OCI-LY1 (cell line): ENCODE data around the gene SRBD1.

Source experiments
- H2AFZ ChIP-seq: fragments of 200-600 bp; sonication (generic), shearing (Covaris generic); 2 replicates; pipeline ENCODE4 v1.6.0; 2014; ENCODE audit warnings: antibody characterized with exemption, mild to moderate bottlenecking, low read length
- H3F3A ChIP-seq: fragments of 200-600 bp; sonication (generic), shearing (Covaris generic); 2 replicates; pipeline ENCODE4 v1.6.0; 2014; ENCODE audit warnings: mild to moderate bottlenecking, antibody characterized with exemption, low read length, moderate library complexity; ENCODE audit not compliant: insufficient read depth
- H3K27ac ChIP-seq: fragments of 200-600 bp; sonication (generic); 2 replicates; pipeline ENCODE4 v1.5.1; 2014; ENCODE audit warnings: low read length, mixed run types, mild to moderate bottlenecking, low read depth; ENCODE audit not compliant: poor library complexity, severe bottlenecking
- H3K27me3 ChIP-seq: fragments of 200-600 bp; sonication (generic); 2 replicates; pipeline ENCODE4 v1.6.0; 2014; ENCODE audit warnings: antibody characterized with exemption, mild to moderate bottlenecking, low read length, moderate library complexity; ENCODE audit not compliant: insufficient read depth
- H3K36me3 ChIP-seq: fragments of 200-600 bp; sonication (generic); 2 replicates; pipeline ENCODE4 v1.6.1; 2014; ENCODE audit warnings: mild to moderate bottlenecking, antibody characterized with exemption, low read length, moderate library complexity, mixed read lengths; ENCODE audit not compliant: insufficient read depth
- H3K4me1 ChIP-seq: fragments of 200-600 bp; sonication (generic); 2 replicates; pipeline ENCODE4 v1.5.1; 2014; ENCODE audit warnings: mild to moderate bottlenecking, low read length, moderate library complexity; ENCODE audit not compliant: insufficient read depth, severe bottlenecking
- H3K4me2 ChIP-seq: fragments of 200-600 bp; sonication (generic), shearing (Covaris generic); 2 replicates; pipeline ENCODE4 v1.6.1; 2014; ENCODE audit warnings: low read length
- H3K4me3 ChIP-seq: fragments of 200-600 bp; sonication (generic); 2 replicates; pipeline ENCODE4 v1.5.1; 2014; ENCODE audit warnings: low read length, low read depth, mild to moderate bottlenecking, mixed read lengths; ENCODE audit not compliant: poor library complexity, severe bottlenecking
- H3K79me2 ChIP-seq: fragments of 200-600 bp; shearing (Covaris generic); 2 replicates; pipeline ENCODE4 v1.6.1; 2016; ENCODE audit warnings: mixed run types, low read length, mixed read lengths; ENCODE audit not compliant: insufficient read depth
- H3K9ac ChIP-seq: fragments of 200-600 bp; sonication (generic), shearing (Covaris generic); 2 replicates; pipeline ENCODE4 v1.6.1; 2014; ENCODE audit warnings: mild to moderate bottlenecking, low read length, mixed read lengths
- H3K9me2 ChIP-seq: fragments of 200-600 bp; sonication (generic), shearing (Covaris generic); 2 replicates; pipeline ENCODE4 v1.6.1; 2014; ENCODE audit warnings: low read depth, mild to moderate bottlenecking, low read length, mixed read lengths
- H3K9me3 ChIP-seq: fragments of 200-600 bp; shearing (Covaris generic); 2 replicates; pipeline ENCODE4 v1.6.1; 2014; ENCODE audit warnings: low read length, mixed read lengths
- H4K20me1 ChIP-seq: fragments of 200-600 bp; sonication (generic), shearing (Covaris generic); 2 replicates; pipeline ENCODE4 v1.6.0; 2016; ENCODE audit warnings: mild to moderate bottlenecking, low read length; ENCODE audit not compliant: insufficient read depth
- EZH2 ChIP-seq: fragments of 200-600 bp; sonication (generic), shearing (Covaris generic); IDR thresholded peaks from 2 replicates; pipeline ENCODE4 v1.8.0; 2017; ENCODE audit warnings: borderline replicate concordance, mixed run types, mild to moderate bottlenecking, antibody characterized with exemption, low read length, moderate library complexity, mixed read lengths
- TF ChIP-seq, protein P1 (sequence below): fragments of 200-600 bp; sonication (generic), shearing (Covaris generic); IDR thresholded peaks from 2 replicates; pipeline ENCODE4 v1.5.1; 2017; ENCODE audit warnings: mild to moderate bottlenecking, antibody characterized with exemption, low read length, moderate library complexity, mixed read lengths

SRBD1 gene

DNA sequence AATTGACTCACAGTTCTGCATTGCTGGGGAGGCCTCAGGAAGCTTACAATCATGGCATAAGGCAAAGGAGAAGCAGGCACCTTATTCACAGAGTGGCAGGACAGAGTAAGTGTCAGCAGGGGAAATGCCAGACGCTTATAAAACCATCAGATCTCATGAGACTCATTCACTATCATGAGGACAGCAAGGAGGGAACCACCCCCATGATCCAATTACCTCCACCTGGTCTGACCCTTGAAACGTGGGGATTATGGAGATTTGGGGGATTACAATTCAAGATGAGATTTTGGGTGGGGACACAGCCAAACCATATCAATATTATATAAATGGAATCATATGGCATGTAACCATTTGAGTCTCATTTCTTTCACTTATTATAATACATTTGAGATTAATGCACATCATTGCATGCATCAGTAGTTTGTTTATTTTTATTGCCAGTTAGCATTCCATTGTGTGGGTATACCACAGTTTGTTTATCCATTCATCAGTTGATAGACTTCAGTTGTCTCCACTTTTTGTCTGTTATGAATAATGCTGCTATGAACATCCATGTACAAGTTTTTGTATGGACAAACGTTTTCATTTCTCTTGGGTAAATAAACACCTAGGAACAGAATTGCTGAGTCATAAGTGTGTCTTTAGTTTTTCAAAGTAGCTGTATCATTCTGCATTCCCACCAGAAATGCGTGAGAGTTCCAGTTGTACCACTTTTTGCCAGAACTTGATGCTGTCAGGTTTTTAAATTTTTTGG is 5.8 kb upstream of the SRBD1 start:
- Histone ChIP-seq H3K4me1 (no peaks in the 10 kb centered on the region), H3K9me2 (no peaks in the 10 kb centered on the region), H3K9me3 (no peaks in the 10 kb centered on the region), H2AFZ (no peak overlapping the region), H3K27me3 (no peaks in the 10 kb centered on the region), H4K20me1 (no peaks in the 10 kb centered on the region), H3F3A (no peaks in the 10 kb centered on the region), H3K79me2 (no peaks in the 10 kb centered on the region), H3K27ac (no peak overlapping the region), H3K4me2 (no peak overlapping the region), H3K9ac (no peak overlapping the region), H3K4me3 (no peak overlapping the region), H3K36me3 (no peaks in the 10 kb centered on the region)
- no peak for TF ChIP-seq EZH2
- TF ChIP-seq, protein P1, sequence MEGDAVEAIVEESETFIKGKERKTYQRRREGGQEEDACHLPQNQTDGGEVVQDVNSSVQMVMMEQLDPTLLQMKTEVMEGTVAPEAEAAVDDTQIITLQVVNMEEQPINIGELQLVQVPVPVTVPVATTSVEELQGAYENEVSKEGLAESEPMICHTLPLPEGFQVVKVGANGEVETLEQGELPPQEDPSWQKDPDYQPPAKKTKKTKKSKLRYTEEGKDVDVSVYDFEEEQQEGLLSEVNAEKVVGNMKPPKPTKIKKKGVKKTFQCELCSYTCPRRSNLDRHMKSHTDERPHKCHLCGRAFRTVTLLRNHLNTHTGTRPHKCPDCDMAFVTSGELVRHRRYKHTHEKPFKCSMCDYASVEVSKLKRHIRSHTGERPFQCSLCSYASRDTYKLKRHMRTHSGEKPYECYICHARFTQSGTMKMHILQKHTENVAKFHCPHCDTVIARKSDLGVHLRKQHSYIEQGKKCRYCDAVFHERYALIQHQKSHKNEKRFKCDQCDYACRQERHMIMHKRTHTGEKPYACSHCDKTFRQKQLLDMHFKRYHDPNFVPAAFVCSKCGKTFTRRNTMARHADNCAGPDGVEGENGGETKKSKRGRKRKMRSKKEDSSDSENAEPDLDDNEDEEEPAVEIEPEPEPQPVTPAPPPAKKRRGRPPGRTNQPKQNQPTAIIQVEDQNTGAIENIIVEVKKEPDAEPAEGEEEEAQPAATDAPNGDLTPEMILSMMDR: no peak

DNA sequence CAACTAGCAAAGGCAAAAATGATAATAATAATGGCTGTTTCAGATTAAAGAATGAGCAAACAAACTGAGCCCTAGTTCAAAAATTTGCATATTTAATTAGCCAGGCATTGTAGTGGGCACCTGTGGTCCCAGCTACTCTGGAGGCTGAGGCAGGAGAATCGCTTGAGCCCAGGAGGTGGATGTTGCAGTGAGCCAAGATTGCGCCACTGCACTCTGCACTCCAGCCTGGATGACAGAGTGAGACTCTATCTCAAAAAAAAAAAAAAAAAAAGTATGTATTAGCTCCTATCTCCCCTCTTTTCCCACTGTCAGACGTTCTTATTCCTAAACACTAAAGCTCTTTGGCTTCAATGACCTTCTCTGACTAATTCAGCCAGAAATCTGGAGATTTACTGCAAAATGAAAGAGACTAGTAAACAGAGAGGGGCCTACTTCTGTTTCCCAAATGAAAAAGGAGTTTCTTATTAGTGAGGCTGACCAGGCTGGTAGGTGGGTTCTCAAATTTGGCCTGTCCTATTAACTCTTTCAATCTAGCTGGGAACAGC is 3.9 kb upstream of the SRBD1 start:
- H3K27ac ChIP-seq: no peak overlapping the region
- H3K27me3 ChIP-seq: no peaks in the 10 kb centered on the region
- peaks cover 10% of the 10 kb centered on the region for H3K4me1 ChIP-seq
- no peak overlapping the region for H2AFZ ChIP-seq
- H3K36me3 ChIP-seq: no peaks in the 10 kb centered on the region
- no peak overlapping the region for H3K4me3 ChIP-seq
- H3K4me2 ChIP-seq: no peak overlapping the region
- no peaks in the 10 kb centered on the region for H3K9me3 ChIP-seq
- TF ChIP-seq, protein P1: no peak
- TF ChIP-seq EZH2: no peak
- H3F3A ChIP-seq: no peaks in the 10 kb centered on the region
- peaks cover 4% of the 10 kb centered on the region; the same call in 1 of the 2 replicates for H3K79me2 ChIP-seq
- no peaks in the 10 kb centered on the region for H4K20me1 ChIP-seq
- H3K9me2 ChIP-seq: no peaks in the 10 kb centered on the region
- no peak overlapping the region for H3K9ac ChIP-seq

DNA sequence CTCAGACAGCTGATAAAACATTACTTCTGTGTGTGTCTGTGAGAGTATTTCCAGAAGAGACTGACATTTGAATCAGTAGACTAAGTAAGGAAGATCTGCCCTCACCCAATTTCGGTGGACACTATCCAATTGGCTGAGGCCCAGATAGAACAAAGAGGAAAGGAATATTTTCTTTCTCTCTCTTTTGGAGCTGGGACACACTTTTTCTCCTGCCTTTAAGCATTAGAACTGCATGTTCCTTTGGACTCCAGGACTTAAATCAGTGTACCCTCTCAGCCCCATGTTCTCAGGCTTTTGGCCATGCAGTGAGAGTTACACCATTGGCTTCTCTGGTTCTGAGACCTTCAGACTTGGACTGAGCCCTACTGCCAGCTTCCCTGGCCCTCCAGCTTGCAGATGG is 3.3 kb upstream of the SRBD1 start:
- H4K20me1 ChIP-seq: no peaks in the 10 kb centered on the region
- peaks cover 4% of the 10 kb centered on the region; the same call in 1 of the 2 replicates for H3K79me2 ChIP-seq
- H3K4me1 ChIP-seq: peaks cover 16% of the 10 kb centered on the region
- H3K27me3 ChIP-seq: no peaks in the 10 kb centered on the region
- H3K36me3 ChIP-seq: no peaks in the 10 kb centered on the region
- no peak overlapping the region for H3K4me3 ChIP-seq
- H3K27ac ChIP-seq: no peak overlapping the region
- H3K9me2 ChIP-seq: no peaks in the 10 kb centered on the region
- H3K9me3 ChIP-seq: no peaks in the 10 kb centered on the region
- TF ChIP-seq, protein P1: no peak
- no peak for TF ChIP-seq EZH2
- H3K9ac ChIP-seq: no peak overlapping the region
- no peak overlapping the region for H2AFZ ChIP-seq
- no peaks in the 10 kb centered on the region for H3F3A ChIP-seq
- no peak overlapping the region for H3K4me2 ChIP-seq
